ENCODE measurements around the gene ZEB2. TPM values are rescaled to one million over a fixed set of nuclear protein-coding genes. Genes with fewer than 3 reads are reported as not detected.

Gene ZEB2
- total RNA-seq, 4 donors from 2014 or later: 21.7 to 52.1 (median 37.9) TPM

GRCh38 chr2:144374163-144374661 is 145.7 kb downstream of the ZEB2 start:
- Histone ChIP-seq H3K4me3 (replicated peaks in 1 of 3) (no peak overlapping the region), H3K27me3 (no peaks in the 10 kb centered on the region), H3K36me3 (no peaks in the 10 kb centered on the region), H3K27ac (no peak overlapping the region), H3K9me3 (no peaks in the 10 kb centered on the region), H3K4me1 (peaks cover 0 to 6% of the 10 kb centered on the region in 2 donors)
- intact Hi-C loops (cut with DNase I): no loop called here
- WGBS, 2 donors: 70 to 82% methylated on average over 6 of the region's 6 CpGs
- no peak for DNase-seq
- no peak for TF ChIP-seq CTCF (IDR thresholded peaks at IDR 0.05)
- no peak for TF ChIP-seq POLR2A (IDR thresholded peaks at IDR 0.05)

- intact Hi-C loops (cut with DNase I): no loop called here
- Histone ChIP-seq H3K4me3 (replicated peaks in 1 of 3) (no peak overlapping the region), H3K36me3 (no peaks in the 10 kb centered on the region), H3K27me3 (no peaks in the 10 kb centered on the region), H3K4me1 (peaks cover 0 to 6% of the 10 kb centered on the region in 2 donors), H3K9me3 (no peaks in the 10 kb centered on the region), H3K27ac (no peak overlapping the region)
- DNase-seq: no peak
- 72 to 78% methylated on average over 10 of the region's 10 CpGs for WGBS, 2 donors
- TF ChIP-seq POLR2A (IDR thresholded peaks at IDR 0.05): no peak
- no peak for TF ChIP-seq CTCF (IDR thresholded peaks at IDR 0.05)
These were observed 147.4 kb downstream of the ZEB2 start for GRCh38 chr2:144372410-144373080.

GRCh38 chr2:144370937-144371584 is 148.9 kb downstream of the ZEB2 start:
- intact Hi-C loops (cut with DNase I): no loop called here
- WGBS, 2 donors: 65 to 70% methylated on average over 4 of the region's 4 CpGs
- Histone ChIP-seq H3K27me3 (no peaks in the 10 kb centered on the region), H3K36me3 (no peaks in the 10 kb centered on the region), H3K4me3 (replicated peaks in 1 of 3) (no peak overlapping the region), H3K9me3 (no peaks in the 10 kb centered on the region), H3K27ac (no peak overlapping the region), H3K4me1 (peaks cover 0 to 6% of the 10 kb centered on the region in 2 donors)
- no peak for DNase-seq
- TF ChIP-seq POLR2A (IDR thresholded peaks at IDR 0.05) (no peak), CTCF (IDR thresholded peaks at IDR 0.05) (no peak)

GRCh38 chr2:144369416-144369815 is 150.5 kb downstream of the ZEB2 start:
- H3K4me1 ChIP-seq: peaks cover 0 to 6% of the 10 kb centered on the region in 2 donors
- no peak for DNase-seq
- no peaks in the 10 kb centered on the region for H3K27me3 ChIP-seq
- TF ChIP-seq CTCF (IDR thresholded peaks at IDR 0.05): no peak
- TF ChIP-seq POLR2A (IDR thresholded peaks at IDR 0.05): no peak
- intact Hi-C loops (cut with DNase I): no loop called here
- H3K9me3 ChIP-seq: no peaks in the 10 kb centered on the region
- H3K27ac ChIP-seq: no peak overlapping the region
- no peaks in the 10 kb centered on the region for H3K36me3 ChIP-seq
- no peak overlapping the region for H3K4me3 ChIP-seq (replicated peaks in 1 of 3)

- WGBS, 2 donors: 84 to 93% methylated on average over 3 of the region's 3 CpGs
- TF ChIP-seq POLR2A (IDR thresholded peaks at IDR 0.05): no peak
- no peak for TF ChIP-seq CTCF (IDR thresholded peaks at IDR 0.05)
- DNase-seq: no peak
- no peak overlapping the region for H3K4me3 ChIP-seq (replicated peaks in 1 of 3)
- no peaks in the 10 kb centered on the region for H3K4me1 ChIP-seq
- H3K36me3 ChIP-seq: no peaks in the 10 kb centered on the region
- no peaks in the 10 kb centered on the region for H3K9me3 ChIP-seq
- intact Hi-C loops (cut with DNase I): no loop called here
- H3K27me3 ChIP-seq: no peaks in the 10 kb centered on the region
- H3K27ac ChIP-seq: no peak overlapping the region
These were observed 153.0 kb downstream of the ZEB2 start for GRCh38 chr2:144366825-144367429.

Measured in thyroid gland (tissue), 4 donors.